ENCODE data around the gene RRBP1.
A peak's percentile ranks its signal among the peaks of the same experiment; 100 is the strongest.

GRCh38 chr20:17721802-17722486, 39.9 kb upstream of the RRBP1 start:
- TF ChIP-seq EZH2 (IDR thresholded peaks at IDR 0.05; ENCODE audit: borderline replicate concordance, low read depth, low read length, poor library complexity, severe bottlenecking) (no peak), CTCF (conservative IDR thresholded peaks at IDR 0.05; ENCODE audit: low read depth, low read length) (peak; percentile 17; the same call in 1 of the 2 replicates)
